C4-2B (cell line): ENCODE data around the gene PGAP3.

Experiments
- CTCF ChIP-seq: fragments of 450-650 bp; conservative IDR thresholded peaks from 2 replicates; pipeline ENCODE4 v1.5.1; 2017; ENCODE audit warnings: mild to moderate bottlenecking
- ZFX ChIP-seq: fragments of 450-650 bp; IDR thresholded peaks from 2 replicates; pipeline ENCODE4 v1.6.1; 2017

GRCh38 chr17:39650121-39650579, 37.7 kb downstream of the PGAP3 start:
- TF ChIP-seq CTCF = no peak
- no peak for TF ChIP-seq ZFX
